Cardiac muscle cell (in vitro differentiated cells and primary cell): ENCODE results near the gene LBHD1. TPM values are rescaled to one million over a fixed set of nuclear protein-coding genes. Genes with fewer than 3 reads are reported as not detected.

ENCODE experiments used
- DNase-seq, 2 donors: peaks; one replicate each; pipeline versions ENCODE4 v3.0.0 to v3.0.0-alpha.2; 2010 to 2017; ENCODE audit warnings: low read depth in 1 of 2, low spot score in 1 of 2
- H3K27ac ChIP-seq: fragments of 200-600 bp; sonication (generic); 2 replicates; pipeline ENCODE4 v1.5.1; 2016
- H3K27me3 ChIP-seq: fragments of 200-600 bp; sonication (generic); 2 replicates; pipeline ENCODE4 v1.6.0; 2016; ENCODE audit warnings: control low read depth
- H3K36me3 ChIP-seq: fragments of 200-600 bp; sonication (generic); 2 replicates; pipeline ENCODE4 v1.5.1; 2016; ENCODE audit warnings: control low read depth
- H3K4me1 ChIP-seq: fragments of 200-600 bp; sonication (generic); 2 replicates; pipeline ENCODE4 v1.8.1; 2017; ENCODE audit warnings: low read depth, mild to moderate bottlenecking, mixed run types
- H3K4me3 ChIP-seq: fragments of 200-600 bp; sonication (generic); 2 replicates; pipeline ENCODE4 v1.5.1; 2016; ENCODE audit warnings: mild to moderate bottlenecking
- H3K9me3 ChIP-seq: fragments of 200-600 bp; sonication (generic); 2 replicates; pipeline ENCODE4 v1.5.1; 2017; ENCODE audit warnings: low read depth, mild to moderate bottlenecking, control low read depth
- CTCF ChIP-seq: IDR thresholded peaks from 2 replicates; pipeline ENCODE4 v1.5.1; 2012; ENCODE audit warnings: low read depth, mild to moderate bottlenecking, low read length
- polyA plus RNA-seq: library from polyadenylated mRNA; unstranded; fragments of >200 nt; fragmentation: Nextera tagmentation; extraction: Ambion mirVana; gene quantifications from 2 replicates; pipeline ENCODE4 v1.2.1, GENCODE V29; 2016
- total RNA-seq: library from RNA; depleted of rRNA; stranded (reverse); fragments of >200 nt; gene quantifications from 2 replicates; pipeline ENCODE4 v1.2.3, GENCODE V29; 2016

Gene LBHD1
- total and polyA plus RNA-seq, 2 experiments from 2014 or later, result 10.1 to 11.6 TPM

- peaks cover 20% of the 10 kb centered on the region for H3K36me3 ChIP-seq
- H3K27ac ChIP-seq, result peak within 1 kb of the TSS; percentile 96
- peaks cover 4% of the 10 kb centered on the region for H3K4me1 ChIP-seq
- TF ChIP-seq CTCF, result no peak
- peak; percentile 98 to 100 for DNase-seq
- no peaks in the 10 kb centered on the region for H3K9me3 ChIP-seq
- no peaks in the 10 kb centered on the region for H3K27me3 ChIP-seq
- H3K4me3 ChIP-seq, result peak within 1 kb of the TSS; percentile 98
These were observed 25.9 kb downstream of the LBHD1 start, which contains the start of gene GANAB for GRCh38 chr11:62645946-62646824. Gene GANAB (minus strand): TSS chr11:62646613. CDS start chr11:62646599, 14 bp downstream.

GRCh38 chr11:62645671-62645945 lies 26.5 kb downstream of the LBHD1 start:
- no peak for DNase-seq
- Histone ChIP-seq H3K9me3 (no peaks in the 10 kb centered on the region), H3K27me3 (no peaks in the 10 kb centered on the region), H3K4me1 (peaks cover 4% of the 10 kb centered on the region), H3K27ac (peak overlapping the region; percentile 96), H3K4me3 (peak overlapping the region; percentile 98), H3K36me3 (peaks cover 20% of the 10 kb centered on the region)
- TF ChIP-seq CTCF, result no peak

- Histone ChIP-seq H3K36me3 (peaks cover 14% of the 10 kb centered on the region), H3K4me1 (peaks cover 4% of the 10 kb centered on the region), H3K9me3 (no peaks in the 10 kb centered on the region), H3K4me3 (no peak overlapping the region), H3K27ac (no peak overlapping the region), H3K27me3 (no peaks in the 10 kb centered on the region)
- no peak for DNase-seq
- no peak for TF ChIP-seq CTCF
These were observed 27.8 kb downstream of the LBHD1 start for GRCh38 chr11:62644220-62644619.

GRCh38 chr11:62632492-62632891 lies 39.6 kb downstream of the LBHD1 start:
- H3K27ac ChIP-seq, result no peak overlapping the region
- no peak for TF ChIP-seq CTCF
- H3K4me3 ChIP-seq, result no peak overlapping the region
- H3K27me3 ChIP-seq, result no peaks in the 10 kb centered on the region
- H3K4me1 ChIP-seq, result no peaks in the 10 kb centered on the region
- H3K36me3 ChIP-seq, result peaks cover 79% of the 10 kb centered on the region
- no peaks in the 10 kb centered on the region for H3K9me3 ChIP-seq
- DNase-seq, result no peak

GRCh38 chr11:62627713-62628112 lies 44.4 kb downstream of the LBHD1 start:
- no peak overlapping the region for H3K4me3 ChIP-seq
- no peaks in the 10 kb centered on the region for H3K27me3 ChIP-seq
- H3K36me3 ChIP-seq, result peaks cover 68% of the 10 kb centered on the region
- H3K9me3 ChIP-seq, result no peaks in the 10 kb centered on the region
- H3K27ac ChIP-seq, result no peak overlapping the region
- TF ChIP-seq CTCF, result peak; percentile 11
- DNase-seq, result peak in 1 of 2 donors; percentile 17
- H3K4me1 ChIP-seq, result no peaks in the 10 kb centered on the region
